Hindlimb muscle (tissue), 1 donor: ENCODE data around the gene TAS2R38. TPM values are rescaled to one million over a fixed set of nuclear protein-coding genes. Genes with fewer than 3 reads are reported as not detected.
"Not testable (repeated sequence)": the region's sequence is repeated elsewhere in the genome, so short reads cannot be mapped to it uniquely, and the experiment has no call there.

ENCODE experiments used
- DNase-seq: peaks from one replicate; pipeline ENCODE4 v3.0.0-alpha.2; 2013
- polyA plus RNA-seq: library from polyadenylated mRNA; unstranded; fragments of 120-200 nt; gene quantifications from one replicate; pipeline ENCODE4 v1.2.1, GENCODE V29; 2013; ENCODE audit not compliant: insufficient read length

TAS2R38 gene
- polyA plus RNA-seq: 0.23 TPM

- no peak for DNase-seq
These were observed at the start of gene TAS2R38 for GRCh38 chr7:141973673-141974072. TSS of gene TAS2R38 (minus strand) at chr7:141973773. CDS start at chr7:141973689, 84 bp downstream.

- no peak for DNase-seq
These were observed 44.6 kb upstream of the TAS2R38 start for GRCh38 chr7:142018154-142018553.

DNA sequence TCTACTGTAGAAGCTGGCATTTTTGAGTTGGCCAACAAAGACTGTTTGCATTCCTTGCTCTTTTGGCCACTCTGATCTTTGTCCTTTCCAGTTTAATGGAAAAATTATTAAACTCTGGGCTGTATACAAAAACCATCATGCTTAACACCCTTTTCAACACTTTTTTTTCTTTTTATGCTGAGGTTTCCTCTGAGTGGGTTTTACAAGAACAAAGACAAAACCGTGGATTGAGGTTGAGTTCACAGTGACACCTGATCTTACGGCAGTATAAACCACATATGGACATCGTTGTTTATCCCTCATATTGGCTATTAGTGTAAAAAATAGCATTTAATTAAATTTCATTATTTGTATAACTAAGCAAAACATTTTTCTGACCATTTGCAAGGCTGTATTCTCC, 43.9 kb upstream of the TAS2R38 start:
- no peak for DNase-seq

DNA sequence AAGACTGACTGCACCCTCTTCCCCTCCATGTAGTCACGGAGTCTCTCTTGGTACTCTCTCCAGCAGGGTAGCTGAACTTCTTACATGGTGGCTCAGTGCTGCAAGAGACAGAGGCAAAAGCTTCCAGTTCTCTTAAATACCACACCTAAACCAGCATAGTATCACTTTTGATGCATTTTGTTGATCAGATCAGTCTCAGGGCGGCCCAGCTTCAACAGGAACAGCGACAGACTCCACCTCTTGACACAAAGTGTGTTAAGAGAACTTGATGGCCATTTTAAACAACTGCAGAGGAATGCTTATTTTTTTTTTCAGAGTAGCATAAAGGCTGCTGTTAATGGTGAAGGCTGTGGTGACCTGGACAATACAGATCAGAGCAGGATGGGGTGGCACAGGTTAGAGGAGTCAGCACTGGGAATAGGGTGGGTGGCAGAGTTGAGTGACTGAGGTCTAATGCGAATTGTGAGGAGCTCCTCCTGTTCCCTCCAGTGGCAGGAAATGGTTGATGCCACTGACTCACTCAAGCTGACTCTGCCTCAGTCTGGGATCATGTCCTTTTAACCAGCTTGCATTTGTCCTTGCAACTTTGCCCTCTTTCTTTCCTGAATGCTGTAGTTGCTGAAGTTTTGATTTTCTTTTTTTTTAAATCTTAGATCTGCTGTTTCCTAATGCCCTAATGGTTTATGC, 39.4 kb upstream of the TAS2R38 start:
- no peak for DNase-seq

GRCh38 chr7:142010952-142011548, 37.5 kb upstream of the TAS2R38 start:
- DNase-seq: no peak

- no peak for DNase-seq
These were observed 35.6 kb upstream of the TAS2R38 start for GRCh38 chr7:142009187-142009586.

DNA sequence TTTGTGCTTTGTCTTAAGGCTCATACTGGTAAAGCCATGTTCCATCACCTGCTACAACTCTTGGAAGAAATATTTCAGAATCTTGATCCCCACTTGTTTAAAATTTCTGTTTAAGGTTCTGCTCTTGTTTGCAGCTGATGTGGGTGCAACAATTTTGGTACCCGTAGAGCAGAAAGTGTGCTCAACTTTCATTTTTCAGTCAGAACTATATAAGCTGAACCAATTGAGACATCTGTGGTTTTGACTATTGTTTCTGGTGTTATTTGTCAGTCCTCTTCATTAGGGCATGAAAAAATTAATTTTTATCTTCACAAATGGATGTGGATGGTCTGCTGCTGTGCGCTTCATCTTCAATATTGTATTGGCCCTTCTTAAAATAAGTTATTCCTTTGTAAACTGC, 33.0 kb upstream of the TAS2R38 start:
- no peak for DNase-seq

- DNase-seq: no peak
These were observed 28.6 kb upstream of the TAS2R38 start for GRCh38 chr7:142002179-142002578.

DNA sequence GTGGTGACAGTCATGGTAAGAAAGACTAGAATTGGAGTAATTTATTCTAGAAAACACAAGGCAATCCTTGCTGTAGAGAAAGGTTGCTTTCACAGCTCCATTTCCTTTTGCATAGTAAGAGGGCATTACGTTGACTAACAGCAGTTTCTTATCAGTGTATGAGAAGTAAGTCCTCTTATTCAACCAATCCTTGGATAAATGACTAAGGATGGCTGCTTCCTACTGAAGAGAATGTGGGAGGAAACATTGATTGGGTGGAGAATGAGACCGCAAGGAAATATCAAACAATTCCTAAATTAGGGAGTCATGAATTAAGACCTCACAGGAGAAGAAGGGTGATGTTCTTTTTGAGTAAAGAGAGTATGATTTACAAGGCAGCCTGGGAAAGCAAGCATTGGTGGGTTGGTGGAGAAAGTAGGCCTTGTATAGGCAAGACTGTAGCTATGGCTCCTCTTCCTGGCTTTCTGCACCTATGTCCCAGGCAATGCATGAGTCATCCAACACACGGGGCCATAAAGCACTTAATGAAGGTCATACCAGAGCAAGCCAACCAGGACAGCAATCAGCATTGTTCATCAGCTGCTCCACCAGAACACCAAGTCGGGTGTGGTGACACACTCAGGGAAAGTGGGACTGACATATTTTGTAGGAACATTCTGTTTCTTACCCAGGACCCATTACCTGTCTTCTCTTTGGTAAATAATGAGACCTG, 27.7 kb upstream of the TAS2R38 start:
- no peak for DNase-seq

DNA sequence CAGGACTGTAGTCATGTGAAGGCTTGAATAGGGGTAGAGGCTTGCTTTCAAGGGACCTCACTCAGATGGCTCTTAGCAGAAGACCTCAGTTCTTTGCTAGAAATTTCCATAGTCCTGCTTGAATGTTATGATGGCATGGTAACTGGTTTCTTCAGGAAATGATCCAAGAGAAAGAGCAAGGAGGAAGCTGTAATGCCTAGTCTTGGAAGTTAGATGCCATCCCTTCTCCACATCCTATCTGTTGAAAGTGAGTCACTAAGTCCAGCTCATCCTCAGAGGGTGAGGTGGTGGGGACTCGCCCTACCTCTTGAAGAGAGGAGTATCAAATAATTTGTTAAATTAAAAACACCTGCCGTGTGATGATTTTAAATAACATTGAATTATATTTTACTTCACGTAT, 26.7 kb upstream of the TAS2R38 start:
- no peak for DNase-seq

DNA sequence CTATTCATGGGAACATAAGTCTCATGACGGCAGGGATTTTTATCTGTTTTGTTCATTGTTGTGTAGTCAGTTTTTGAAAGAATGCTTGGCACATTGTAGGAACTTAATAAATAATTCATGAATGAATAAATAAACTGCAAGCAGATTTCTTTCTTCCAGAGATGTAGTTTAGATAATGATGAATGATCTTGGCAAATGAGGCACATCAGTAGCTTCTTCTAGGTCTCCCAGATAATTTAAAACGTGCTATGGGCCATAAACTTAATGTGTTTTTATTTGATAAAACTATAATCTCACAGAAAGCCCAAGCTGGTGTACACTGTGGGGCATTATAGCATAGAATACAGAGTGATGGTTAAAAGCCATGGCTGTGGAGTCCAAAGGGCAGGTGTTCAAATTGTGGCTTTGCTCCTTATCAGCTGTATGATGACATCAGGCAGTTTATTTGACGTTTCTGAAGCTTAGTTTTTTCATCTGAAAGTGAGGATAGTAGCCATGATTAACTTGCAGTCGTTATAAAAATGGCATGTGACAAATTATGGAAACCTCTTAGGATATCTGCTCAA, 25.6 kb upstream of the TAS2R38 start:
- no peak for DNase-seq

DNA sequence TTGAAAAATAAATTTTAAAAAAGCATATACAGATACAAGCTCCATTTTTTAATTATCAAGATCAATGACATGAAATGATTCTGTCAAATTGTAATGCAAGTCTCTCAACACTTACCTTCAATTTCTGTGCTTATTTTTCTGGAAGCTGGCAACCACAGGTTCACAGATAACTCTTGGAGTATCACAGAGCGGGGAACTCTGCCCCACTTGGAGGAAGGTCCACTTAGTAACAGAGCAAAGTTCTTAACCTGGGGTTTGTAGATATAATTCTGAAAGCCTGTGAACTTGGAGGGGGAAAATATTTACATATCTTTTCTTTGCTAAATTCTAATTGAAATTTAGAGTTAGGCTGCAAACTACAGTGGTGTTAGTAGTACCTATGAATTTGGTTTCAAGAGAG, 19.8 kb upstream of the TAS2R38 start:
- no peak for DNase-seq

DNA sequence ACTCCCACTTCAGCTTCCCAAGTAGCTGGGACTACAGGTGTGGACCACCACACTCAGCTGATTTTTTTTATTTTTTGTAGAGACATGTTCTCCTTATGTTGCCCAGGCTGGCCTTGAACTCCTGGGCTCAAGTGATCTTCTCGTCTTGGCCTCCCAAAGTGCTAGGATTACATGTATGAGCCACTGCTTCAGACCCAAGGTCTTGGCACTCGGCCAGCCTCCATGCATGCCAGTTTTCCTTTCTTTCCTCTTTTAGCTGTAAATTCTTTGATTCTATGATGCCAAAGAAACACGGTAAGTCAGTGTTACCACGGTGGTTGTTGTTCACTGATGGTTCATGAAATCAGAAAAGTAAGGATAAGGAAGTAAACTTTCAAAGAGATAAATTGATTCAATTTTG, 19.1 kb upstream of the TAS2R38 start:
- no peak for DNase-seq

DNA sequence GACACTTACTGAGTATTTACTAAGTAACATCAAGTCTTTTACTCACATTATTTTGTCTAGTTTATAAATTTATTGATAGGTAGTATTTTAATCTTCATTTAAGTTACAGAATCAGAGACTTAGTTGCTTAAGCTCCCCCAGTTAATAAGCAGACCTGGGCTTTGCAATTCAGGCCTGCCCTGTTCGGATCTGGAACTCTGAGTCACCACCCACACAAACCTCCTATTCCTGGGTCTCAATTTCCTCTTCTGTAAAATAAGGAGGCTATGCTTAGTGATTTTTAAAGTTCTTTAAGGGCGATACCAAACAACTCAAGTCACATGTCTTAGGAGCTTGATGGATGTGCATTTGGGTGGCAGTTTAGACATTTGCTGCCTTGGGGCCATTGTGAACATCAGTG, 18.6 kb upstream of the TAS2R38 start:
- DNase-seq: no peak

GRCh38 chr7:141991140-141991539, 17.6 kb upstream of the TAS2R38 start:
- DNase-seq: no peak

GRCh38 chr7:141990011-141990725, 16.6 kb upstream of the TAS2R38 start:
- no peak for DNase-seq

DNA sequence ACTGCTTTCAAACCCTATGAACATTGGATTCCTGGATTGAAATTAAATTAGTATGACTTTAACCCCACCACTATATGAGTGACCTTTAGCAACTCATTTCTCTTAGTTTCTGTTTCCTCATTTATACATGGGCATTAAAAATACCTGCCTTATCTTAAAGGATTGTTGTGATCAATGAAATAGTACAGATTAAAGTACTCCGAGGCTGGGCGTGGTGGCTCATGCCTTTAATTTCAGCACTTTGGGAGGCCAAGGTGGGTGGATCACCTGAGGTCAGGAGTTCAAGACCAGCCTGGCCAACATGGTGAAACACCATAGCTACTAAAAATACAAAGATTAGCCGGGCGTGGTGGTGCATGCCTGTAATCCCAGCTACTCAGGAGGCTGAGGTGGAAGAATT, 14.2 kb upstream of the TAS2R38 start:
- DNase-seq: not testable (repeated sequence)

GRCh38 chr7:141986923-141987322, 13.3 kb upstream of the TAS2R38 start:
- DNase-seq: no peak

DNA sequence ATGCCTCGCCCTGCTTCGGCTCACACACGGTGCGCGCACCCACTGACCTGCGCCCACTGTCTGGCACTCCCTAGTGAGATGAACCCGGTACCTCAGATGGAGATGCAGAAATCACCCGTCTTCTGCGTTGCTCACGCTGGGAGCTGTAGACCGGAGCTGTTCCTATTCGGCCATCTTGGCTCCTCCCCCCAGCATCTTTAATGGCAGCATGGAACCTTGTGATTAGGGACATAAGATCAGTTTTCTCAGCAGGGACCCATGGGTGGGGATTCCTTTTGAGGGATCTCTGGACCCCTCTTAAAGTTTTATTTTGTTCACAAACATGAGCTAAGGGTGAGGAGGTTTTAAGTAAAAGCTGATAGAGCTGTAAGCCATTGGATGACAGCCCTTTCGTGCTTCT, 12.4 kb upstream of the TAS2R38 start:
- not testable (repeated sequence) for DNase-seq

- DNase-seq: no peak
These were observed 6.0 kb upstream of the TAS2R38 start for GRCh38 chr7:141979568-141979967.

DNA sequence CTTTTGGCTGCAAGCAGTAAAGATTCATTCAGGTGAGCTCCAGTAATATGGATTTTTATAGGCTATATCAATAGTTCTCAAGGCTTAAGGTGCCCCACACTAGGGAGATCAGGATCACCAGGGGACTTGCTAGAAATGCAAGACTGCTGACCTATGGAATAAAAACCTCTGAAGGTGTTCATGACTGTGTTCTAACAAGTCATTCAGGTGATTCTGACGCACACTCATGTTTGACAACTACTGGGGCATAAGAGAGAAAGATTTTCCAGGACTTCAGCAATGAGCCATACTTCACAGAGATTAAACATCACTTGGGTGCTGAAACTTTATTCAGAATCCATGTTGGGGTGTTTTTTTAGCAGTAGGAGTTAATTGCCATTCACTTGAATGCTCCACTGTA, 4.8 kb upstream of the TAS2R38 start:
- DNase-seq: no peak

GRCh38 chr7:141976524-141977245, 3.1 kb upstream of the TAS2R38 start:
- no peak for DNase-seq
